ENCODE data around the gene AOX1. TPM values are rescaled to one million over a fixed set of nuclear protein-coding genes. Genes with fewer than 3 reads are reported as not detected.

AOX1 gene
- total RNA-seq, 1 experiment from 2014 or later, result 3.5 TPM

- Histone ChIP-seq H3K27me3 (ENCODE audit: insufficient read depth, low read length) (no peaks in the 10 kb centered on the region), H3K9ac (ENCODE audit: extremely low read depth, insufficient read length, low read length) (no peak overlapping the region), H3K4ac (ENCODE audit: low read depth, low read length) (no peak overlapping the region), H3K4me1 (ENCODE audit: insufficient read depth, low read length) (no peaks in the 10 kb centered on the region), H2AFZ (ENCODE audit: low read length) (no peak overlapping the region), H4K5ac (ENCODE audit: insufficient read length, low read depth, low read length) (no peak overlapping the region), H3K27ac (ENCODE audit: insufficient read length, low read depth, low read length) (no peak overlapping the region), H3K14ac (ENCODE audit: insufficient read depth, low read length) (no peak overlapping the region), H3K79me2 (ENCODE audit: insufficient read depth, low read length) (no peaks in the 10 kb centered on the region), H3K23me2 (ENCODE audit: insufficient read length, low read depth, low read length, poor library complexity, severe bottlenecking) (no peaks in the 10 kb centered on the region), H4K91ac (ENCODE audit: insufficient read length, low read depth, low read length) (no peak overlapping the region), H3K9me3 (ENCODE audit: control insufficient read depth, low read depth, low read length) (no peaks in the 10 kb centered on the region), H2BK5ac (ENCODE audit: insufficient read length, low read length) (no peak overlapping the region), H3K56ac (ENCODE audit: insufficient read length, low read depth, low read length) (no peak overlapping the region), H4K20me1 (ENCODE audit: control insufficient read depth, insufficient read depth, insufficient read length) (no peaks in the 10 kb centered on the region), H3K23ac (ENCODE audit: insufficient read length, low read depth, low read length) (no peak overlapping the region), H2BK15ac (ENCODE audit: low read depth, low read length) (no peak overlapping the region), H3K18ac (ENCODE audit: insufficient read length, low read depth, low read length) (no peak overlapping the region), H2AK5ac (ENCODE audit: insufficient read length, low read length) (no peak overlapping the region), H4K8ac (replicated peaks; ENCODE audit: insufficient read length, low read depth, low read length) (no peak overlapping the region), H2BK120ac (ENCODE audit: low read depth, low read length, poor library complexity, severe bottlenecking) (no peak overlapping the region), H3K79me1 (ENCODE audit: insufficient read depth, low read depth, low read length, poor library complexity, severe bottlenecking) (no peaks in the 10 kb centered on the region), H3K4me2 (ENCODE audit: insufficient read depth, insufficient read length, low read length) (no peak overlapping the region), H2BK12ac (ENCODE audit: insufficient read length, low read depth, low read length) (no peak overlapping the region), H3T11ph (ENCODE audit: low read length) (no peak overlapping the region), H2BK20ac (ENCODE audit: low read depth, low read length, poor library complexity, severe bottlenecking) (no peak overlapping the region)
- H3K4me3 Mint-ChIP-seq, result no peak overlapping the region
- DNase-seq, result no peak
- no peaks in the 10 kb centered on the region for H3K9me3 Mint-ChIP-seq
- TF ChIP-seq, protein P1, sequence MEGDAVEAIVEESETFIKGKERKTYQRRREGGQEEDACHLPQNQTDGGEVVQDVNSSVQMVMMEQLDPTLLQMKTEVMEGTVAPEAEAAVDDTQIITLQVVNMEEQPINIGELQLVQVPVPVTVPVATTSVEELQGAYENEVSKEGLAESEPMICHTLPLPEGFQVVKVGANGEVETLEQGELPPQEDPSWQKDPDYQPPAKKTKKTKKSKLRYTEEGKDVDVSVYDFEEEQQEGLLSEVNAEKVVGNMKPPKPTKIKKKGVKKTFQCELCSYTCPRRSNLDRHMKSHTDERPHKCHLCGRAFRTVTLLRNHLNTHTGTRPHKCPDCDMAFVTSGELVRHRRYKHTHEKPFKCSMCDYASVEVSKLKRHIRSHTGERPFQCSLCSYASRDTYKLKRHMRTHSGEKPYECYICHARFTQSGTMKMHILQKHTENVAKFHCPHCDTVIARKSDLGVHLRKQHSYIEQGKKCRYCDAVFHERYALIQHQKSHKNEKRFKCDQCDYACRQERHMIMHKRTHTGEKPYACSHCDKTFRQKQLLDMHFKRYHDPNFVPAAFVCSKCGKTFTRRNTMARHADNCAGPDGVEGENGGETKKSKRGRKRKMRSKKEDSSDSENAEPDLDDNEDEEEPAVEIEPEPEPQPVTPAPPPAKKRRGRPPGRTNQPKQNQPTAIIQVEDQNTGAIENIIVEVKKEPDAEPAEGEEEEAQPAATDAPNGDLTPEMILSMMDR (conservative IDR thresholded peaks at IDR 0.05), result no peak
- H3K27me3 Mint-ChIP-seq (ENCODE audit: low read depth), result peaks cover 1% of the 10 kb centered on the region; the same call in 1 of the 2 replicates
- H3K27ac Mint-ChIP-seq, result no peak overlapping the region
- no CpG with 5 or more reads among the region's 1 CpG for WGBS (ENCODE audit: extremely low coverage, insufficient read length, low lambda C conversion rate)
- H3K4me1 Mint-ChIP-seq, result peaks cover 2 to 8% of the 10 kb centered on the region in 2 experiments; a peak in 3 of 4 replicates
- H3K36me3 Mint-ChIP-seq (ENCODE audit: insufficient read depth in 1 of 3, low read depth in 3 of 3), result no peaks in the 10 kb centered on the region
These were observed 113.5 kb downstream of the AOX1 start for GRCh38 chr2:200699310-200699709.

Data from H9 (cell line).